PC-9 (cell line): Measurements from ENCODE around the gene RC3H1.

ENCODE experiments used
- EZH2 ChIP-seq: fragments of 200-600 bp; sonication (generic); IDR thresholded peaks from 2 replicates; pipeline ENCODE4 v1.8.0; 2017; ENCODE audit warnings: antibody characterized with exemption, low read depth
- TF ChIP-seq, protein P1 (sequence below): fragments of 200-600 bp; sonication (generic); conservative IDR thresholded peaks from 2 replicates; pipeline ENCODE4 v1.6.1; 2017; ENCODE audit warnings: mixed run types, antibody characterized with exemption, mild to moderate bottlenecking, moderate library complexity

DNA sequence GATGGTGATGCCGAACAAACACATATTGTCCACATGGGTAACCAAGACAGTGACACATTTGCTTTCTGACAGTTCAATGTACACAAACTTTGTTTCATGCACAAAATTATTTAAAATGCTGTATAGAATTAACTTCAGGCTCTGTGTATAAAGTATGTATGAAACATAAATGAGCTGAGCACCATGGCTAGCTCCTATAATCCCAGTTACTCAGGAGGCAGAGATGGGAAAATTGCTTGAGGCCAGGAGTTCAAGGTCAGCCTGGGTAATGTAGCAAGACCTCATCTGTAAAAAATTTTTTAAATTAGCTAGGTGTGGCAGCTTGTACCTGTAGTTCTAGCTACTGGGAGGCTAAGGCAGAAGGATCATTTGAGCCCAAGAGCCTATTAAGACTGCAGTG lies 19.2 kb upstream of the RC3H1 start:
- TF ChIP-seq, protein P1, sequence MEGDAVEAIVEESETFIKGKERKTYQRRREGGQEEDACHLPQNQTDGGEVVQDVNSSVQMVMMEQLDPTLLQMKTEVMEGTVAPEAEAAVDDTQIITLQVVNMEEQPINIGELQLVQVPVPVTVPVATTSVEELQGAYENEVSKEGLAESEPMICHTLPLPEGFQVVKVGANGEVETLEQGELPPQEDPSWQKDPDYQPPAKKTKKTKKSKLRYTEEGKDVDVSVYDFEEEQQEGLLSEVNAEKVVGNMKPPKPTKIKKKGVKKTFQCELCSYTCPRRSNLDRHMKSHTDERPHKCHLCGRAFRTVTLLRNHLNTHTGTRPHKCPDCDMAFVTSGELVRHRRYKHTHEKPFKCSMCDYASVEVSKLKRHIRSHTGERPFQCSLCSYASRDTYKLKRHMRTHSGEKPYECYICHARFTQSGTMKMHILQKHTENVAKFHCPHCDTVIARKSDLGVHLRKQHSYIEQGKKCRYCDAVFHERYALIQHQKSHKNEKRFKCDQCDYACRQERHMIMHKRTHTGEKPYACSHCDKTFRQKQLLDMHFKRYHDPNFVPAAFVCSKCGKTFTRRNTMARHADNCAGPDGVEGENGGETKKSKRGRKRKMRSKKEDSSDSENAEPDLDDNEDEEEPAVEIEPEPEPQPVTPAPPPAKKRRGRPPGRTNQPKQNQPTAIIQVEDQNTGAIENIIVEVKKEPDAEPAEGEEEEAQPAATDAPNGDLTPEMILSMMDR, result no peak
- TF ChIP-seq EZH2, result no peak
